GM20000 (cell line): Measurements from ENCODE around the gene PIK3C2G.

Source experiments
- DNase-seq: peaks from one replicate; pipeline ENCODE4 v3.0.0; 2012; ENCODE audit warnings: low spot score
- CTCF ChIP-seq: IDR thresholded peaks from 2 replicates; pipeline ENCODE4 v1.5.1; 2012; ENCODE audit warnings: mild to moderate bottlenecking, control low read depth; ENCODE audit errors: extremely low read depth, missing control alignments

The PIK3C2G gene

GRCh38 chr12:18546399-18546798 is 285.1 kb downstream of the PIK3C2G start:
- TF ChIP-seq CTCF, result no peak
- no peak for DNase-seq

- no peak for TF ChIP-seq CTCF
- DNase-seq, result no peak
Observed at GRCh38 chr12:18549598-18549997, 288.3 kb downstream of the PIK3C2G start.

- no peak for DNase-seq
- TF ChIP-seq CTCF, result no peak
Observed at GRCh38 chr12:18551106-18551505, 289.8 kb downstream of the PIK3C2G start.

GRCh38 chr12:18551701-18552100 is 290.4 kb downstream of the PIK3C2G start:
- TF ChIP-seq CTCF, result no peak
- DNase-seq, result no peak

- DNase-seq, result no peak
Observed at GRCh38 chr12:18552829-18553228, 291.5 kb downstream of the PIK3C2G start.

GRCh38 chr12:18556161-18556560 is 294.8 kb downstream of the PIK3C2G start:
- TF ChIP-seq CTCF, result no peak
- no peak for DNase-seq

More at GRCh38 chr12:18552829-18553228, 291.5 kb downstream of the PIK3C2G start:
- TF ChIP-seq CTCF, result no peak

- DNase-seq, result no peak
- TF ChIP-seq CTCF, result no peak
Observed at GRCh38 chr12:18559242-18559641, 297.9 kb downstream of the PIK3C2G start.
